ENCODE data around the gene RPGRIP1L.

RPGRIP1L gene

GRCh38 chr16:53609536-53609935 lies 94.1 kb downstream of the RPGRIP1L start:
- Mint-ChIP-seq H3K36me3 (no peaks in the 10 kb centered on the region), H3K9me3 (no peaks in the 10 kb centered on the region)

GRCh38 chr16:53608094-53608493 lies 95.6 kb downstream of the RPGRIP1L start:
- no peak overlapping the region for H3K4me3 Mint-ChIP-seq
- ATAC-seq, result no peak
- H3K36me3 Mint-ChIP-seq, result no peaks in the 10 kb centered on the region
- H3K27ac Mint-ChIP-seq, result no peak overlapping the region
- no peaks in the 10 kb centered on the region for H3K4me1 Mint-ChIP-seq
- no peaks in the 10 kb centered on the region for H3K9me3 Mint-ChIP-seq
- no peak for DNase-seq (ENCODE audit: low spot score in 2 of 2)

More at GRCh38 chr16:53609536-53609935, 94.1 kb downstream of the RPGRIP1L start:
- H3K4me1 Mint-ChIP-seq, result no peaks in the 10 kb centered on the region
- no peak overlapping the region for H3K4me3 Mint-ChIP-seq
- no peak for DNase-seq (ENCODE audit: low spot score in 2 of 2)
- H3K27ac Mint-ChIP-seq, result no peak overlapping the region
- no peak for ATAC-seq

- DNase-seq (ENCODE audit: low spot score in 2 of 2) (no peak), ATAC-seq (no peak)
- no peak overlapping the region for H3K27ac Mint-ChIP-seq
- no peaks in the 10 kb centered on the region for H3K9me3 Mint-ChIP-seq
- no peaks in the 10 kb centered on the region for H3K4me1 Mint-ChIP-seq
- H3K36me3 Mint-ChIP-seq, result no peaks in the 10 kb centered on the region
- H3K4me3 Mint-ChIP-seq, result no peak overlapping the region
Observed at GRCh38 chr16:53605831-53606400, 97.7 kb downstream of the RPGRIP1L start.

GRCh38 chr16:53605356-53605755 lies 98.3 kb downstream of the RPGRIP1L start:
- no peak for DNase-seq (ENCODE audit: low spot score in 2 of 2)
- no peak overlapping the region for H3K4me3 Mint-ChIP-seq
- no peak overlapping the region for H3K27ac Mint-ChIP-seq
- no peaks in the 10 kb centered on the region for H3K9me3 Mint-ChIP-seq
- no peaks in the 10 kb centered on the region for H3K36me3 Mint-ChIP-seq
- no peaks in the 10 kb centered on the region for H3K4me1 Mint-ChIP-seq
- ATAC-seq, result no peak

- Mint-ChIP-seq H3K9me3 (no peaks in the 10 kb centered on the region), H3K4me1 (no peaks in the 10 kb centered on the region), H3K4me3 (no peak overlapping the region), H3K27ac (no peak overlapping the region), H3K36me3 (no peaks in the 10 kb centered on the region)
- DNase-seq (ENCODE audit: low spot score in 2 of 2), result no peak
- ATAC-seq, result no peak
Observed at GRCh38 chr16:53601961-53602360, 101.7 kb downstream of the RPGRIP1L start.

GRCh38 chr16:53600616-53601015 lies 103.0 kb downstream of the RPGRIP1L start:
- Mint-ChIP-seq H3K9me3 (peaks cover 5% of the 10 kb centered on the region), H3K36me3 (no peaks in the 10 kb centered on the region), H3K4me1 (no peaks in the 10 kb centered on the region), H3K4me3 (no peak overlapping the region), H3K27ac (no peak overlapping the region)
- DNase-seq (ENCODE audit: low spot score in 2 of 2) (no peak), ATAC-seq (no peak)

GRCh38 chr16:53600126-53600525 lies 103.5 kb downstream of the RPGRIP1L start:
- Mint-ChIP-seq H3K4me1 (no peaks in the 10 kb centered on the region), H3K27ac (no peak overlapping the region), H3K36me3 (no peaks in the 10 kb centered on the region), H3K4me3 (no peak overlapping the region), H3K9me3 (peaks cover 5% of the 10 kb centered on the region)
- DNase-seq (ENCODE audit: low spot score in 2 of 2) (no peak), ATAC-seq (no peak)

GRCh38 chr16:53599548-53599947 lies 104.1 kb downstream of the RPGRIP1L start:
- no peak overlapping the region for H3K4me3 Mint-ChIP-seq
- H3K36me3 Mint-ChIP-seq, result no peaks in the 10 kb centered on the region
- H3K4me1 Mint-ChIP-seq, result no peaks in the 10 kb centered on the region

GRCh38 chr16:53598511-53599275 lies 105.0 kb downstream of the RPGRIP1L start:
- Mint-ChIP-seq H3K4me3 (no peak overlapping the region), H3K9me3 (peaks cover 5% of the 10 kb centered on the region), H3K27ac (no peak overlapping the region), H3K36me3 (no peaks in the 10 kb centered on the region), H3K4me1 (no peaks in the 10 kb centered on the region)
- no peak for DNase-seq (ENCODE audit: low spot score in 2 of 2)
- ATAC-seq, result no peak

More at GRCh38 chr16:53599548-53599947, 104.1 kb downstream of the RPGRIP1L start:
- ATAC-seq, result no peak
- DNase-seq (ENCODE audit: low spot score in 2 of 2), result no peak
- Mint-ChIP-seq H3K27ac (no peak overlapping the region), H3K9me3 (peaks cover 5% of the 10 kb centered on the region)

GRCh38 chr16:53597776-53598175 lies 105.9 kb downstream of the RPGRIP1L start:
- Mint-ChIP-seq H3K9me3 (peaks cover 5% of the 10 kb centered on the region), H3K36me3 (no peaks in the 10 kb centered on the region), H3K4me3 (no peak overlapping the region), H3K4me1 (no peaks in the 10 kb centered on the region), H3K27ac (no peak overlapping the region)
- no peak for ATAC-seq
- DNase-seq (ENCODE audit: low spot score in 2 of 2), result no peak

- ATAC-seq (no peak), DNase-seq (ENCODE audit: low spot score in 2 of 2) (no peak)
- Mint-ChIP-seq H3K4me1 (no peaks in the 10 kb centered on the region), H3K36me3 (no peaks in the 10 kb centered on the region), H3K4me3 (no peak overlapping the region), H3K9me3 (peaks cover 2% of the 10 kb centered on the region), H3K27ac (no peak overlapping the region)
Observed at GRCh38 chr16:53588081-53588648, 115.5 kb downstream of the RPGRIP1L start.

GRCh38 chr16:53583401-53583800 lies 120.3 kb downstream of the RPGRIP1L start:
- H3K4me3 Mint-ChIP-seq, result no peak overlapping the region
- H3K4me1 Mint-ChIP-seq, result no peaks in the 10 kb centered on the region
- no peak overlapping the region for H3K27ac Mint-ChIP-seq
- ATAC-seq (no peak), DNase-seq (ENCODE audit: low spot score in 2 of 2) (no peak)
- H3K36me3 Mint-ChIP-seq, result no peaks in the 10 kb centered on the region
- peaks cover under 1% of the 10 kb centered on the region for H3K9me3 Mint-ChIP-seq

- Mint-ChIP-seq H3K27ac (no peak overlapping the region), H3K36me3 (no peaks in the 10 kb centered on the region), H3K4me3 (no peak overlapping the region), H3K4me1 (no peaks in the 10 kb centered on the region), H3K9me3 (no peaks in the 10 kb centered on the region)
- ATAC-seq, result no peak
- no peak for DNase-seq (ENCODE audit: low spot score in 2 of 2)
Observed at GRCh38 chr16:53581784-53582183, 121.9 kb downstream of the RPGRIP1L start.

GRCh38 chr16:53580038-53580802 lies 123.4 kb downstream of the RPGRIP1L start:
- H3K36me3 Mint-ChIP-seq, result no peaks in the 10 kb centered on the region
- no peak overlapping the region for H3K4me3 Mint-ChIP-seq
- H3K9me3 Mint-ChIP-seq, result no peaks in the 10 kb centered on the region
- DNase-seq (ENCODE audit: low spot score in 2 of 2) (no peak), ATAC-seq (no peak)
- H3K27ac Mint-ChIP-seq, result no peak overlapping the region
- H3K4me1 Mint-ChIP-seq, result no peaks in the 10 kb centered on the region

- DNase-seq (ENCODE audit: low spot score in 2 of 2) (no peak), ATAC-seq (no peak)
- H3K36me3 Mint-ChIP-seq, result no peaks in the 10 kb centered on the region
- peaks cover 7% of the 10 kb centered on the region for H3K9me3 Mint-ChIP-seq
- no peak overlapping the region for H3K27ac Mint-ChIP-seq
- H3K4me1 Mint-ChIP-seq, result no peaks in the 10 kb centered on the region
- no peak overlapping the region for H3K4me3 Mint-ChIP-seq
Observed at GRCh38 chr16:53576904-53577303, 126.8 kb downstream of the RPGRIP1L start.

Data from stimulated activated effector memory CD8-positive, alpha-beta T cell treated with anti-CD3 and anti-CD28 coated beads, Interleukin-12 subunit alpha, Interleukin-12 subunit beta, amount 100 ng/mL, for 72 hours (primary cell).